Gastrocnemius medialis (tissue), 4 donors: Measurements from ENCODE around the gene SERPINE1. TPM values are rescaled to one million over a fixed set of nuclear protein-coding genes. Genes with fewer than 3 reads are reported as not detected.

Source experiments
- ATAC-seq, 2 donors: fragments of 150-250 bp; one replicate each; pipeline ENCODE4 v1.9.1; 2016
- DNase-seq, 2 donors: peaks; one replicate each; pipeline ENCODE4 v3.0.0-alpha.2; 2019
- H3K27ac ChIP-seq, 4 donors: fragments of 200-600 bp; sonication (generic); 1 replicate in 1 of 4; 2 replicates in 3 of 4; pipeline ENCODE4 v1.5.1; 2016 to 2018; ENCODE audit warnings: mild to moderate bottlenecking in 2 of 4, moderate library complexity in 1 of 4
- H3K27me3 ChIP-seq, 3 donors: fragments of 200-600 bp; sonication (generic) in 2 of 3; 1 replicate in 1 of 3; 2 replicates in 2 of 3; pipeline versions ENCODE4 v1.5.1 to v1.6.0; 2016 to 2019; ENCODE audit warnings: mild to moderate bottlenecking in 1 of 3, moderate library complexity in 1 of 3
- H3K36me3 ChIP-seq, 2 donors: fragments of 200-600 bp; sonication (generic) in 1 of 2; one replicate each; pipeline ENCODE4 v1.5.1; 2017 to 2018
- H3K4me1 ChIP-seq, 2 donors: fragments of 200-600 bp; sonication (generic) in 1 of 2; one replicate each; pipeline ENCODE4 v1.5.1; 2016 to 2017; ENCODE audit warnings: mild to moderate bottlenecking in 2 of 2
- H3K4me3 ChIP-seq, 4 donors: fragments of 200-600 bp; sonication (generic) in 3 of 4; 1 replicate in 1 of 4; 2 replicates in 3 of 4; pipeline ENCODE4 v1.5.1; 2016 to 2019; ENCODE audit warnings: mild to moderate bottlenecking in 2 of 4
- H3K9me3 ChIP-seq, 3 donors: fragments of 200-600 bp; sonication (generic) in 2 of 3; 1 replicate in 1 of 3; 2 replicates in 2 of 3; pipeline ENCODE4 v1.5.1; 2016 to 2019
- POLR2A ChIP-seq, 2 donors: fragments of 450-650 bp; IDR thresholded peaks; one replicate each; pipeline ENCODE4 v1.6.1; 2017; ENCODE audit warnings: antibody characterized with exemption in 2 of 2, mild to moderate bottlenecking in 2 of 2, moderate library complexity in 2 of 2
- in situ Hi-C, 4 donors: fragments of 200-750 bp; cut with MboI; loops; one replicate each; pipeline versions ENCODE4 v1.15.0 to v1.8.0; 2017; ENCODE audit warnings: low sequenced_read_pairs in 4 of 4
- intact Hi-C: fragments of 100-400 bp; cut with DNase I; formaldehyde crosslinking; loops from one replicate; pipeline ENCODE4 v1.15.1; 2023; ENCODE audit warnings: low total_unique reads
- total RNA-seq, 4 donors: library from RNA; depleted of rRNA; stranded (reverse); fragments of >200 nt; gene quantifications; one replicate each; pipeline versions ENCODE4 v1.1.0 to v1.2.3, GENCODE V29; 2016
- TF ChIP-seq, protein P1 (sequence below), 5 experiments: fragments of 450-650 bp in 3 of 5; fragments of 200-600 bp in 2 of 5; sonication (generic) in 2 of 5; IDR thresholded peaks in 4 of 5; conservative IDR thresholded peaks in 1 of 5; 1 replicate in 4 of 5; 2 replicates in 1 of 5; pipeline ENCODE4 v1.5.1; 2016 to 2019; ENCODE audit warnings: antibody characterized with exemption in 5 of 5, mild to moderate bottlenecking in 3 of 5, moderate library complexity in 3 of 5

The SERPINE1 gene
- total RNA-seq, 4 donors from 2014 or later, result 5.9 to 21.7 (median 12.3) TPM

DNA sequence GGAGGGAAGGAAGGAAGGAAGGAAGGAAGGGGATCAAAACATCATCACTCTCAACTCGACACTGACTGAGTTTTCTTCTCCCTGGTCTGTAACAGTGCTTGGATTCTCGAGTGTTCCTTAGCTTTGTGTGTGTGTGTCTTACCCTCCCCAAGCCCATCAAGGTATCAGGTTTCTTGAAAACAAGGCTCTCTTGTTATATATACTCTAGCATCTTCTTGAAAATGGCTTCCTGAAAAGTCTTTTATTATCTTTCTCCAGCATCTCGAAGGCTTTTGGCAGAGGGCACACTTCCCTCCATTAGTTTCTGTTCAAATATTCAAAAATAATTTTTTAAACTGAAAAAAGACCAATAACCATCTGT lies 13.4 kb downstream of the SERPINE1 start:
- no peaks in the 10 kb centered on the region for H3K9me3 ChIP-seq
- no peaks in the 10 kb centered on the region for H3K27me3 ChIP-seq
- in situ Hi-C loops, result loop anchor here (5.0 to 10.0 kb wide), 4 partner anchors 52 to 144 kb away; no protein-coding TSS in a partner anchor
- ATAC-seq, result no peak
- no peaks in the 10 kb centered on the region for H3K36me3 ChIP-seq
- TF ChIP-seq, protein P1, sequence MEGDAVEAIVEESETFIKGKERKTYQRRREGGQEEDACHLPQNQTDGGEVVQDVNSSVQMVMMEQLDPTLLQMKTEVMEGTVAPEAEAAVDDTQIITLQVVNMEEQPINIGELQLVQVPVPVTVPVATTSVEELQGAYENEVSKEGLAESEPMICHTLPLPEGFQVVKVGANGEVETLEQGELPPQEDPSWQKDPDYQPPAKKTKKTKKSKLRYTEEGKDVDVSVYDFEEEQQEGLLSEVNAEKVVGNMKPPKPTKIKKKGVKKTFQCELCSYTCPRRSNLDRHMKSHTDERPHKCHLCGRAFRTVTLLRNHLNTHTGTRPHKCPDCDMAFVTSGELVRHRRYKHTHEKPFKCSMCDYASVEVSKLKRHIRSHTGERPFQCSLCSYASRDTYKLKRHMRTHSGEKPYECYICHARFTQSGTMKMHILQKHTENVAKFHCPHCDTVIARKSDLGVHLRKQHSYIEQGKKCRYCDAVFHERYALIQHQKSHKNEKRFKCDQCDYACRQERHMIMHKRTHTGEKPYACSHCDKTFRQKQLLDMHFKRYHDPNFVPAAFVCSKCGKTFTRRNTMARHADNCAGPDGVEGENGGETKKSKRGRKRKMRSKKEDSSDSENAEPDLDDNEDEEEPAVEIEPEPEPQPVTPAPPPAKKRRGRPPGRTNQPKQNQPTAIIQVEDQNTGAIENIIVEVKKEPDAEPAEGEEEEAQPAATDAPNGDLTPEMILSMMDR (IDR thresholded peaks at IDR 0.05 in 4 of 5, conservative IDR thresholded peaks at IDR 0.05 in 1 of 5), result no peak
- TF ChIP-seq POLR2A (IDR thresholded peaks at IDR 0.05), result no peak
- DNase-seq, result no peak
- H3K4me3 ChIP-seq, result no peak overlapping the region
- no peak overlapping the region for H3K27ac ChIP-seq
- H3K4me1 ChIP-seq, result peaks cover 0 to 8% of the 10 kb centered on the region in 2 donors
- intact Hi-C loops, result no loop called here

DNA sequence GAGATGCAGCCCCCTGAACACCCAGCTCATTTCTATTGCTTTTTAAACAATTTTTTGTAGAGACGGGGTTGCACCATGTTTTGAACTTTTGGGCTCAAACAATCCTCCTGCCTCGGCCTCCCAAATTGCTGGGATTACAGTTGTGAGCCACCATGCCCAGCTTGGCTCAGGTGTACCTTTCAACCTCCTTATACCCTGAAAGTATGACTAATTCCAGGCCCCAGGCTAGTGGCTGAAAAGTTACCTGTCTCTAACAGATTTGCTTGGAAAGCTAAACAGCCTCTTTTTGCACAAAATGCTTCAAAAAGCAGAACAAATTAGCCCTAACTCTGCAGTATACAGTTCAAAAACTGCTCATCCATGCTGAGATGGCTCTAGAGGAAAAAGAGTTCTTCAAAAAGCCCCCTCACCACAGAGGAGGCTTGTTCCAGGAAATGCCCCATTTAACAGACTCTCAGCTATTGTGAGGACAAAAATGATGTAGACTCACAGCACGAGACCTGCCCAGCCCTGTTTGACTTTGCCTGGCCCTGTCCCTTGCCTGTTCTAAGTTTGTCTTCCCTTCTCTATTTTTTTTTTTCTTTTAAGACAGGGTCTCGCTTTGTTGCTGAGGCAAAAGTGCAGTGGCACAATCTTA lies 14.0 kb downstream of the SERPINE1 start:
- in situ Hi-C loops, result loop anchor here (5.0 to 10.0 kb wide), 4 partner anchors 51 to 144 kb away; no protein-coding TSS in a partner anchor
- intact Hi-C loops, result no loop called here
- TF ChIP-seq, protein P1 (IDR thresholded peaks at IDR 0.05 in 4 of 5, conservative IDR thresholded peaks at IDR 0.05 in 1 of 5), result no peak
- no peak for TF ChIP-seq POLR2A (IDR thresholded peaks at IDR 0.05)
- no peak overlapping the region for H3K4me3 ChIP-seq
- no peak for DNase-seq
- no peak for ATAC-seq
- H3K27me3 ChIP-seq, result no peaks in the 10 kb centered on the region
- no peaks in the 10 kb centered on the region for H3K9me3 ChIP-seq
- H3K4me1 ChIP-seq, result peaks cover 0 to 8% of the 10 kb centered on the region in 2 donors
- no peaks in the 10 kb centered on the region for H3K36me3 ChIP-seq
- H3K27ac ChIP-seq, result no peak overlapping the region

DNA sequence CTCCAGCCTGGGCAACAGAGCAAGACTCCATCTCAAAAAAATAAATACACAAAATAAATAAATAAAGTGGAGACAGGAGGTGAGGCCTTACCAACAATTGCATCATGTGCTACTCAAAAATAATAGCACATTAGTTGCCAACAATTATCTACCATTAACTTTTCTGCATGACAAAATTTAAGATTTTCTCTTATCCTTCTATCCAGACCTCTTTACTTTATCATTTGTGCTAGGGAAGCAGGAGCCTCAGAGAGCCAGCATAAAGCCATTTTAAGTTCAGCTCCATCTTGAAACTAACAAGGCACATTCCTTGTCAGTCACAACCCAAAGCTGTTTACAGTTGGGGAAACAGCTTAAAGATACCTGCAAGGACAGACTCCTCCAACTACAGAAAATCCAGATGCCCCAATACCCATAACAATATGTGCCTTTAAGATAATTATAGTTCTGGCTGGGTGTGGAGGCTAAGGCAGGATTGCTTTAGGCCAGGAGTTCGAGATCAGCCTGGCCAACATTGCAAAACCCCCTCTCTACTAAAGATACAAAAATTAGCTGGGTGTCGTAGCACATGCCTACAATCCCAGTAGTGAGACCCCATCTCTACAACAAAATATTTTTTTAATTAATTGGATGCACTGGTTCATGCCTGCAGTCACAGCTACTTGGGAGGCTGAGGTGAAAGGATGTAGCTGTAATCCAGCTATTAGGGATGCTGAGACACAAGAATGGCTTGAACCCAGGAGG lies 25.2 kb downstream of the SERPINE1 start:
- Histone ChIP-seq H3K4me1 (peaks cover 11 to 13% of the 10 kb centered on the region in 2 donors), H3K9me3 (no peaks in the 10 kb centered on the region), H3K4me3 (no peak overlapping the region), H3K27ac (no peak overlapping the region), H3K36me3 (no peaks in the 10 kb centered on the region), H3K27me3 (peaks cover 0 to 9% (median 9%) of the 10 kb centered on the region in 3 donors)
- intact Hi-C loops (no loop called here), in situ Hi-C loops (no loop called here)
- no peak for ATAC-seq
- no peak for DNase-seq
- TF ChIP-seq POLR2A (IDR thresholded peaks at IDR 0.05), result no peak
- TF ChIP-seq, protein P1 (IDR thresholded peaks at IDR 0.05 in 4 of 5, conservative IDR thresholded peaks at IDR 0.05 in 1 of 5), result no peak

- peaks cover 11 to 13% of the 10 kb centered on the region in 2 donors for H3K4me1 ChIP-seq
- peaks cover 0 to 3% (median 2%) of the 10 kb centered on the region in 3 donors for H3K27me3 ChIP-seq
- H3K9me3 ChIP-seq, result no peaks in the 10 kb centered on the region
- no peak for TF ChIP-seq POLR2A (IDR thresholded peaks at IDR 0.05)
- TF ChIP-seq, protein P1 (IDR thresholded peaks at IDR 0.05 in 4 of 5, conservative IDR thresholded peaks at IDR 0.05 in 1 of 5), result no peak
- H3K4me3 ChIP-seq, result peak within 1 kb of the TSS; percentile 81 to 95 (median 90)
- H3K27ac ChIP-seq, result peak within 1 kb of the TSS in 2 of 4 donors; percentile 13 to 50
- peak; percentile 80 to 89 for DNase-seq
- in situ Hi-C loops (no loop called here), intact Hi-C loops (loop anchor here (1.0 kb wide), 1 partner anchor 11 kb away; the partner anchor contains the start of gene VGF)
- peaks cover 0 to 14% of the 10 kb centered on the region in 2 donors for H3K36me3 ChIP-seq
- ATAC-seq, result peak; percentile 92 to 95
These were observed 27.2 kb downstream of the SERPINE1 start, which contains the start of gene AP1S1 for GRCh38 chr7:101153969-101154692. Gene AP1S1, plus strand, starts transcription at chr7:101154476. Its CDS starts 39 bp downstream, at chr7:101154515.
